HG02763 (cell line): Measurements from ENCODE around the gene UBA5.
"Not testable (repeated sequence)": the region's sequence is repeated elsewhere in the genome, so short reads cannot be mapped to it uniquely, and the experiment has no call there.

Experiments
- ATAC-seq: cut with Tn5 transposase; IDR thresholded peaks from one replicate; pipeline ENCODE4 v1.9.1; 2021; ENCODE audit warnings: mild to moderate bottlenecking, moderate library complexity; ENCODE audit not compliant: unreplicated experiment

The UBA5 gene

GRCh38 chr3:132660052-132660810 lies at the start of gene UBA5:
UBA5 (plus strand) TSS chr3:132660329; CDS start chr3:132660538, 209 bp downstream.
- peak; percentile 63 for ATAC-seq

DNA sequence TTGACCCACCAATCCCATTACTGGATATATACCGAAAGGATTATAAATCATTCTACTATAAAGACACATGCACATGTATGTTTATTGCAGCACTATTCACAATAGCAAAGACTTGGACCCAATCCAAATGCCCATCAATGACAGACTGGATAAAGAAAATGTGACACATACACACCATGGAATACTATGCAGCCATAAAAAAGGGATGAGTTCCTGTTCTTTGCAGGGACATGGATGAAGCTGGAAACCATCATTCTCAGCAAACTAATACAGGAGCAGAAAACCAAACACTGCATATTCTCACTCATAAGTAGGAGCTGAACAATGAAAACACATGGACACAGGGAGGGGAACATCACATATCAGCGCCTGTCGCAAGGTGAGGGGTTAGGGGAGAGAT lies 44.8 kb upstream of the UBA5 start:
- not testable (repeated sequence) for ATAC-seq

DNA sequence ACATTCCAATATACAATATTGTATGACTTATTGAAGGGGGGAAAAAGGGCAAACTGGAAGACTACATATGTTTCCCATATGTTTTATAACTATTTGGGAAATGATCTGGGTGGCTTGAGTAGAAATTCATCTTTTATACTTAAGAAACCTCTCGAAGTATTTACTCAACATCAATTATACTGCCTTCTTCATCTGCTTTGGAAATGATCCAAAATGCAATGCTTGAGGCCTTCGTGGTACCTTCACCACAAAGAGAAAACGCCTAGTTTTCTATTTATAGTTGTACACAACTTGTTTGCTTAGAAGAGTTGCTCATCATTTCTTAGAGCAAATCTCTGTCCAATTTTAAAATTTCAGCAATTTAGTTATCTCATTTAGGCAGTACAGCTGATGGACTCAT lies 44.2 kb upstream of the UBA5 start:
- no peak for ATAC-seq

GRCh38 chr3:132616780-132617179 lies 43.3 kb upstream of the UBA5 start:
- no peak for ATAC-seq

DNA sequence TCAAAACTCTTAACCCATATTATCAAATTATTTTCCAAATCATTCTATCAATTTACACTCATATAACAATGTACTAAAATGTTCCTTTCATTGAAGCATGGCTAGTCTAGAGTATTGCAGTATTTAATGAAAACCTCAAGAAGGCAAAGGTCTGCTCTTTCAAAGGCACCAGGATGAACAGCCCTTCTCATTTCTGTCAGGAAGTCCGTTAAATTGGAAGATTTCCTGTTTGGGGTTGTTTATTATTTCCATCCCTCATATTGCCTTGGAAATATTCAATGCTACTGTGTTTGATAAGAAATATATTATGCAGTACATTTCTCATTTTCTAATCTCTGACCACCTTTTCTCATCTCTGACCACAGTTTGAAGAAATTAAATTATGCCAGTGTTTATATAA lies 38.0 kb upstream of the UBA5 start:
- ATAC-seq: no peak

- ATAC-seq: no peak
Measured at GRCh38 chr3:132622761-132623160, 37.4 kb upstream of the UBA5 start.

GRCh38 chr3:132623646-132624045 lies 36.5 kb upstream of the UBA5 start:
- no peak for ATAC-seq

DNA sequence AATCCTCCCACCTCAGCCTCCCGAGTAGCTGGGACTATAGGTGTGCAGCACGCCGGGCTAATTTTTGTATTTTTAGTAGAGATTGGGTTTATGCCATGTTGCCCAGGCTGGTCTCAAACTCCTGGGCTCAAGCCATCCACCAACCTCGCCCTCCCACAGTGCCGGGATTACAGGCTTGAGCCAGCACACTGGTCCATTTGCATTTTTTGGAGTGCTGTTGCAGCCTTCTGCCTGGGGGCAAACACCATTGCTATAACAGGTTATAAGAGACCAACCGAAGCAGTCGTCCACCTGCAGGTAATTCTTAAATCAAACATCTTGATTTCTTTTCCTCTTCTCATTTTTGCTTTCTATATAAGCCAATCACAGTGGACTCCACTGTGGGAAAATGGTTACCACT lies 35.3 kb upstream of the UBA5 start:
- no peak for ATAC-seq

DNA sequence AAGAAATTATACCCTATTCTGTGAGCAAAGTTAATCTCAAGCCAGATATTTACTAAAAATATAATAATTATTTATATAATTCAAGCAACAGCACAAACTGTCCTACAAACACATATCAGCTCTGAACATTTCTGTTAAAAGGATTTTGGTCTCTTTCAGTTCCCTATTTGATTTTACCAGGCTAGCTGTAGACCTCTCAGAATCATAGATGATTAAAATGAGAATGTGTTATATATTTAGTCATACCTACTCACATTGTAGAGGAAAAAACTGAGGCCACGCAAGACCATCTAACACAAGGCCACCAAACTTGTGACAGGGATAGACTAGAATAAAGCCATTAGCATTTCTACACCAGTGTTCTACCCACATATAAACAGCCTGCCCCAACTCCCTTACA lies 34.5 kb upstream of the UBA5 start:
- peak; percentile 60 for ATAC-seq

DNA sequence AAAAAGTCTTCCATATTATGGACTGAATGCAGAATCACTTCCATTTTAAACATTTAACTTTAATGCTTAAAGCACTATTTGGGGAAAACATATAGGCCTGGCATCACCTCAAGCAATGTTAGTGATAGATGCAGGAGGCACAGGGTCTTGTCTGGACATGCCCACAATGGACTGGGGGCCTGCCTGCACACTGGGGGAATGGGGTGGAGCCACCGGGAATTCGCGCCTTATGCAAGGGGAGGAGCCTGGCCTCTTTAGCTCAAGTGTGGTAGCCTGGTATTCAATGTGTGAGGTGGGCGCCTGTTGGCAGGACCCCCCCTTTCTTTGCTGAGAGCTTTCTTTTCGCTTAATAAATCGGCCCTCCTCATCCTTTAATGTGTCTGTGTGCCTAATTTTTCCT lies 33.2 kb upstream of the UBA5 start:
- no peak for ATAC-seq

- no peak for ATAC-seq
Measured at GRCh38 chr3:132628157-132628556, 32.0 kb upstream of the UBA5 start.

- no peak for ATAC-seq
Measured at GRCh38 chr3:132629928-132630327, 30.2 kb upstream of the UBA5 start.

DNA sequence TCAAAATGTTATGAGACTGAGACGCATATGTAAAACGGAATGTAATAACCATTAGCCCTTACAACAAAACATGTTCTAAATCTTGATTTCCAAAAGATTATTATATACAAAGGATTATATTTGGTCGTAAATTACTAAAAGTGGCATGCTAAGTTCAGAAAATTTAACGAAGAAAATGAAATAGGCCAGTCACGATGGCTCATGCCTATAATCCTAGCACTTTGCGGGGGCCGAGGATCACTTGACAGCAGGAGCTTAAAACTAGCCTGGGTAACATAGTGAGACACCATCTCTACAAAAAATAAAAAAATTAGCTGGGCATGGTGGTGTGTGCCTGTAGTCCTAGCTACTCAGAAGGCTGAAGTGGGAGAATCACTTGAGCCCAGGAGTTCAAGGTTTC lies 29.5 kb upstream of the UBA5 start:
- no peak for ATAC-seq

DNA sequence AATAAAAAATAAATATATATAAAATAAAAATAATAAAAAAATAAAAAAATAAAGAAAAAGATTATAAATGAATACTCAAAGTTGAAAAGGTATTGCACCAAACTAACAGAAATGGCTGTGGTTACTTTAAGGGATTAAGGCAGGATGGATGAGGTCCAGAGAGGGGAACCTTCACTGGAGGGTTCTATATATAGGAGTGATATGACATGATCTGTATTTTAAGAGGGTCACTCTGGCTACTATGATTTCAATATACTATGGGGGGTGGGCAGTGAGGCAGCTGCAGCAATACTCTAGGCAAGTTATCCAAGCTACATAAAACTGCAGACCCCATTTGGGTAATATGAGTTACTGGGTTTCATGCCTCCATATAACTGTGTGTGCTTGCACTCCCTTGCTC lies 25.1 kb upstream of the UBA5 start:
- ATAC-seq: no peak

- ATAC-seq: no peak
Measured at GRCh38 chr3:132637590-132637989, 22.5 kb upstream of the UBA5 start.

DNA sequence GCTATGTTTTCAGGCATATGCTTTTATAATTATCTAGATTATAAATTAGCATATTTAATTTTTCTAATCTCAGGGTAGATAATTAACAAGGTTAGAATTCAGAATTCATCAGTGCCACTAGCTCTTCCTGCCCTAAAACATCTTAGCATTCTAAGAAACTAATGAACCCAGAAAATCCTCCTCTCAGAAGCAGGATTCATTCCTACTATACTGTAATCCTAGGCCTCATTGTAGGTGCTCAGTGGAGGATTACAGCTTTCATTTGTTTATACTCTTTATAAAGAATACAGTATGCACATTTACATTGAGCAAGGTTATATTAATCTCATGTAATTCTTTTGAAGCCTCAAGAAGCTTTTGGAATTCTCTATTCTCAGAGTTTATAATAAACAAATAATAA lies 21.4 kb upstream of the UBA5 start:
- no peak for ATAC-seq

GRCh38 chr3:132641427-132641826 lies 18.7 kb upstream of the UBA5 start:
- not testable (repeated sequence) for ATAC-seq

GRCh38 chr3:132641837-132642538 lies 18.1 kb upstream of the UBA5 start:
- no peak for ATAC-seq

DNA sequence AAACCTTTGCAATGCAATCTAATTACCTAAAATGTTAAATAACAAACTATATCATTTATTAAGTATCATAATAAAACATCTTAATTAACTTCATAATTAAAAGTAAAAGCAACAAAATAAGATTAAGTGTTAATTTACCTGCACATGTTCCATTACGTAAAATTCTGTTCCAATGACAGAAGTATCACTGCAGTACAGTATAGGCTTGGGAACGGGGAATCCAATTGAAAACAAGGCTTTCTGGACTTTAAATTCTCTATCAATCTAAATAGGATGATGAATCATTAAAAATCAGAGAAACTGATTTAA lies 17.6 kb upstream of the UBA5 start:
- ATAC-seq: no peak

DNA sequence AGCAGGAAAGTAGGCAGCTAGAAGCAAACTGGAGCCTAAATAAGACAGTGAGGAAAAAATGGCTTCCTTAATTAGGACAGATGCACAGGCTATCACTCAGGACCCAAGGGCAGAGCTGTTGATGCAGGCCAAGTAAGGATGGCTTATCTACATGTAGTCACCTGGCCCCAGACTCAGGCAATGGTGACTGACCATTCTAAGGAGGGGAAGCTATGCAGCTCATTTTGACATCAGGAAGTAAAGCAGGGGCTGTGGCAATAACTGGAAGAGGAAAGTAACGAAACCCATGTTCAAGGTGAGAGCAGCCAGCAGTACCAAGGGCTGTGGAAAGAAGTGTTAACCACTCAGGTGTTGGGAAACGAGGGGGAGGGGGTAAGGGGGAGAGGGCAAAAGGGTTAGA lies 16.8 kb upstream of the UBA5 start:
- ATAC-seq: no peak

DNA sequence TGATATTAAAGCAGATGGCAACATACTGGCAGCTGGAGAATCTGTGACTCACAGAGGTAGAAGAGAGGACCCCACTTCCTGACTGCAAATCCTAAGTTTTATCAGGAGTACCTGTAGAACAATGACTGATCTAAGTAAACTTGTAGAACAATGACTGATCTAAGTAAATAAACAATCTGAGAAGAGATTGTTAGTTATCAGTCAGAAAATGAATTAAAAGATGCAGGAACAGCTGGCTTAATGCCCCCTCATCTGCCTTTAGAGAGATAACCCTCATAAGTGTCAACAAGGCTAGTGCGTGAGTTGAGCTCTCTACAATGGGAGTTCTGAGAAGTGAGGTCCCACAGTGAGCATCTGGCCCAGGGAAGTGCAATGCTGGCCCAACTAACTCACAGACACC lies 15.1 kb upstream of the UBA5 start:
- no peak for ATAC-seq

DNA sequence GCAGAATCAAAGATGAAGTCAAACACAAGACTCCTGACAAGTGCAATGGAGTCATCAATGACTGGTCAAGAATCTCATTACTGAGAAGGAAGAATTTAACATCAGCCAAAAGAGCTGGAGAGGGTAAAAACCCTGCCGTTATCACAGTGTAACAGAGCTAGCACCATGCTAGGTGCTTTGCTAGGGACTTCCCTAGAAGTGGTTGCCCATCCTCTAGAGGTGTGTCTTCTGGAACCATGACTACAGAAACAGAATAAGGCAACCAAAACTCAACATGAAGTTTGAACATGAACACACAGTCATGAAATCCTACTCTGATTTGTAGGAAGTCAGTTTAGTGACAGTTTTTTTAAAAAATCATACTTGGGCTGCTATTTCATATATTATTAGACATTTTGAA lies 10.0 kb upstream of the UBA5 start:
- ATAC-seq: no peak
